Calu3 (cell line): ENCODE results near the gene TRIM45. TPM values are rescaled to one million over a fixed set of nuclear protein-coding genes. Genes with fewer than 3 reads are reported as not detected.

Experiments used
- BruUV-seq: library from RNA; stranded (reverse); fragments of 400-500 nt; replicated peaks from 2 replicates; lab custom pipeline; 2021; lab: Mats Ljungman, UMichigan
- CTCF ChIA-PET: fragments of 300-600 bp; sonication (Branson Sonifier 250); formaldehyde crosslinking; loops from one replicate; lab custom pipeline; 2022; ENCODE audit warnings: antibody characterized with exemption; lab: Charles Lee
- DNase-seq: peaks from one replicate; pipeline ENCODE4 v3.0.0; 2022
- H3K27ac Mint-ChIP-seq: one replicate; pipeline ENCODE4 v1.8.0; 2022; ENCODE audit warnings: mixed read lengths; ENCODE audit not compliant: unreplicated experiment
- H3K27me3 Mint-ChIP-seq: one replicate; pipeline ENCODE4 v1.8.0; 2022; ENCODE audit warnings: mixed read lengths; ENCODE audit not compliant: unreplicated experiment
- H3K36me3 Mint-ChIP-seq: one replicate; pipeline ENCODE4 v1.8.0; 2022; ENCODE audit warnings: mild to moderate bottlenecking, moderate library complexity, mixed read lengths; ENCODE audit not compliant: insufficient read depth, unreplicated experiment
- H3K4me1 Mint-ChIP-seq: one replicate; pipeline ENCODE4 v1.8.0; 2022; ENCODE audit warnings: mild to moderate bottlenecking, low read depth, mixed read lengths; ENCODE audit not compliant: unreplicated experiment
- H3K4me3 Mint-ChIP-seq: one replicate; pipeline ENCODE4 v1.8.0; 2022; ENCODE audit warnings: mild to moderate bottlenecking, low read depth, moderate library complexity, mixed read lengths; ENCODE audit not compliant: unreplicated experiment
- H3K9me3 Mint-ChIP-seq: one replicate; pipeline ENCODE4 v1.8.0; 2022; ENCODE audit warnings: low read depth, mixed read lengths; ENCODE audit not compliant: unreplicated experiment
- CTCF ChIP-seq: fragments of 200-600 bp; IDR thresholded peaks from one replicate; pipeline ENCODE4 v1.8.0; 2022; ENCODE audit warnings: antibody characterized with exemption; ENCODE audit not compliant: unreplicated experiment
- intact Hi-C: fragments of 100-400 bp; cut with micrococcal nuclease; formaldehyde crosslinking; loops from one replicate; pipeline ENCODE4 v1.10.0; 2022; ENCODE audit not compliant: unreplicated experiment
- total RNA-seq: library from RNA; stranded (reverse); gene quantifications from 2 replicates; pipeline ENCODE4 v1.2.3, GENCODE V29; 2022

TRIM45 gene
- total RNA-seq, 1 experiment from 2014 or later = 4.3 TPM

GRCh38 chr1:117118137-117118536 lies 3.4 kb downstream of the TRIM45 start:
- Mint-ChIP-seq H3K4me3 (no peak overlapping the region), H3K27ac (no peak overlapping the region), H3K36me3 (peaks cover 19% of the 10 kb centered on the region), H3K4me1 (peaks cover 19% of the 10 kb centered on the region), H3K9me3 (no peaks in the 10 kb centered on the region), H3K27me3 (no peaks in the 10 kb centered on the region)
- CTCF ChIA-PET = no interaction called here
- BruUV-seq = no TSS peak
- intact Hi-C loops = no loop called here
- no peak for DNase-seq
- no peak for TF ChIP-seq CTCF

- Mint-ChIP-seq H3K4me3 (no peak overlapping the region), H3K4me1 (peaks cover 14% of the 10 kb centered on the region), H3K36me3 (peaks cover 19% of the 10 kb centered on the region), H3K27ac (no peak overlapping the region), H3K9me3 (no peaks in the 10 kb centered on the region), H3K27me3 (no peaks in the 10 kb centered on the region)
- no TSS peak for BruUV-seq
- CTCF ChIA-PET = no interaction called here
- intact Hi-C loops = no loop called here
- no peak for DNase-seq
- TF ChIP-seq CTCF = no peak
These were observed 3.9 kb downstream of the TRIM45 start for GRCh38 chr1:117117697-117118096.

- Mint-ChIP-seq H3K4me3 (no peak overlapping the region), H3K9me3 (no peaks in the 10 kb centered on the region), H3K36me3 (peaks cover 13% of the 10 kb centered on the region), H3K27me3 (no peaks in the 10 kb centered on the region), H3K27ac (no peak overlapping the region), H3K4me1 (peaks cover 10% of the 10 kb centered on the region)
- no peak for TF ChIP-seq CTCF
- no TSS peak for BruUV-seq
- intact Hi-C loops = no loop called here
- CTCF ChIA-PET = no interaction called here
- no peak for DNase-seq
These were observed 4.8 kb downstream of the TRIM45 start for GRCh38 chr1:117116784-117117130.

GRCh38 chr1:117116090-117116783 lies 5.3 kb downstream of the TRIM45 start:
- Mint-ChIP-seq H3K4me3 (no peak overlapping the region), H3K4me1 (peaks cover 10% of the 10 kb centered on the region), H3K36me3 (peaks cover 8% of the 10 kb centered on the region), H3K27ac (no peak overlapping the region), H3K27me3 (no peaks in the 10 kb centered on the region), H3K9me3 (no peaks in the 10 kb centered on the region)
- CTCF ChIA-PET = no interaction called here
- intact Hi-C loops = no loop called here
- TF ChIP-seq CTCF = no peak
- DNase-seq = no peak
- no TSS peak for BruUV-seq
